Astrocyte of the hippocampus (primary cell): ENCODE data around the gene RICTOR.
A peak's percentile ranks its signal among the peaks of the same experiment; 100 is the strongest.
"Not testable (repeated sequence)": the region's sequence is repeated elsewhere in the genome, so short reads cannot be mapped to it uniquely, and the experiment has no call there.

ENCODE experiments used
- DNase-seq: peaks from one replicate; pipeline ENCODE4 v3.0.0; 2011; ENCODE audit warnings: low read depth, low spot score

RICTOR gene

DNA sequence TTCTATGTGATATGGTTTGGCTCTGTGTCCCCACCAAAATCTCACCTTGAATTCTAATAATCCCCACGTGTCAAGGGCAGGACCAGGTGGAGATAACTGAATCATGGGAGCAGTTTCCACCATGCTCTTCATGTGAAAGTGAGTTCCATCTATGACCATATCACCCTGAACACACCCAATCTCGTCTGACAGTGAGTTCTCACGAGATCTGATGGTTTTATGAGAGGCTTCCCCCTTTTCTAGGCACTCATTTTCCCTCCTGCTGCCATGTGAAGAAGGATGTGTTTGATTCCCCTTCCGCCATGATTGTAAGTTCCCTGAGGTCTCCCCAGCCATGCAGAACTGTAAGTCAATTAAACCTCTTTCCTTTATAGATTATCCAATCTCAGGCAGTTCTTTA lies 64.2 kb downstream of the RICTOR start:
- DNase-seq = no peak

DNA sequence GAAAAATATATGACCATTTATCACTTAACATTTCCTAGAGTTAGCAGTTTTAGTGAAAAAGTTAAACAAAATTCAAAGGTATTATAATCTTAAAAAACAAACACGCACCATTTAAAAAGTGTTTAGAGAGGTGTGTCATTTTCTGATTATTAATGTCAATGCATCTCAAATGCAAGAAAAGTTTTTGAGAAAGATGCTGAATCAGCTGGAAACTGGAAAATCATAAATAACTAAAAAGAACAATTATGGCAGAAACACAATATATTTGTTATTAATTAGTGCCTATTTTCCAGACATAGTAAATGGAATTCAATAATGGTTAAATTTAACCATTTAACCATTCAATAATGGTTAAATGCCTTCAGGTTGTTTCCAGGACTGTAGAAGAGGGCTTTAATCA lies 64.9 kb downstream of the RICTOR start:
- DNase-seq = no peak

DNA sequence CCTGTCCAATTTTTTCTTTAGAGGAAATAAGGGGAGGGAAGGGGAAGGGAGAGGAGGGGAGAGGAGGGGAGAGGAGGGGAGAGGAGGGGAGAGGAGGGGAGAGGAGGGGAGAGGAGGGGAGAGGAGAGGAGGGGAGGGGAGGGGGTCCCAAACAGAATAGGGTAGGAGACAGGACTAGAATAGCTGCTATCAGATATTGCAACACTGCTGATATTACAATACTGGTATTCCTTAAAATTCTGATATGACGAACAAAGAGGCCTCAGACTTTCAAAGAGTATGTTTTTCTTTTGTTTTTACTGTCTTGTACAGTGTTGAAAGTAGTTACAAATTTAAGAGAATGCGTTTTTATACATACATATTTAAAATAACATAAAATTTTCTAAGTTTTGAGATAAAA lies 67.5 kb downstream of the RICTOR start:
- DNase-seq = no peak

DNA sequence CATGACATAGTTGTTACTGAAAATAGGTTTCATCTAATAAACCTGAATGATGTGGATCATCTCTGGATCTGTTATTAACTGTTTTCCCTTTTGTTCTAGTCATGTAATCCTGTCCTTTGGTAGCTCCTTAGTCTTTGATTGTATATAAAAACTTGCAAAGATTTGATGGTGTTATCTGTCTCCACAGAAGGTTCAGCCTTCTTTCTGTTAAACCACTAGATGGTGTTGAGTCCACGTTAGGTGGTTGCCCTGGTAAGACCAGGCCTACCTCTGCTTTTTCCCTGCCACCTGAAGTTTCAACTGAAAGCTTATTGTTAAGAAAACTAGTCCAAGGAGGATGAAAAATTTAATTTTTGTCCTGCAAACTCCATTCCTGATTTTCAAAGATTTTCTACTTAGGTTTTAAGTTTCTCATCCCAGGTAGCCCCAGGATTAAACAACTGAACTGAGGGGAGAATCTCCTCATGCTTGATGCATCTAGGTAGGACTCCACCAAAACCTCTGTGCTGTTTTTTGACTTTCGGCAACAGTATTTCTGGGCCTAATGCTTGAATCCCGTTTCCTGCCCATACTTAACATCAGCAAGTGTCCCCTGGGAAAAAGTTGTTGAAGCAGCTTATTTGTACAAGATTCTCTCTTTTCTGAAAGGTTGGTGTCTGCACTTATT lies 68.5 kb downstream of the RICTOR start:
- DNase-seq = no peak

DNA sequence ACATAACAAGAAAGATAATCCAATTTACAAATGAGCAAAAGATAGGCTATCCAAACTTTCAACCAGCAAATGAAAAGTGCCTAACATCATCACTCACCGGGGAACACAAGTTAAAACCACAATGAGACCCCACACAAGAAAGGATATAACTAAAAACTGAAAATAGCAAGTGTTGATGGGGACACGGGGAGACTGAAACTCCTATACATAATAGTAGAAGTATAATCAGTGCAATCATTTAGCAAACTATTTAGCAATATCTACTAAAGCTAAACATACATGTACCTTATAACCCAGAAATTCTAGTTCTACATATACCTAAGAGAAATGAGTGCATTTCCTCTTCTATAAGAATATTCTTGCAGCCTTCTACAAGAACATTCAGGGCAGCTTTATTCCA lies 72.5 kb downstream of the RICTOR start:
- DNase-seq = no peak

DNA sequence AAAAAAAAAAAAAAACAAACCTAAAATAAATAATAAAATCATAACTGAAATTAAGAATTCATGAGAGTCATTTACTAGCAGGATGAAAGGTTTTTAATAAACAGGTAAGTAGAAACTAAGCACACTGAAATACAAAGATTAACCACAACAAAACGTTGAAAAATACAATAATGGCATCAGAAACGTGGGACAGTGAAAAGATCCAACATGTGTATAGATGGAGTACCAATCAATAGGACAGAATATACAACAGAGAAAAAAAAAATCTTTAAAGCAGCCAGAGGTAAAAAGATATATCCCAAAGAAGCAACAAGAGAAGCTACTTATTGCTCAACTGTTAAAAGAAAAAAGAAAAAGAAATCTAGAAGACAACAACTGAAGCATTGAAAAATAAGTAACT lies 75.2 kb downstream of the RICTOR start:
- no peak for DNase-seq

DNA sequence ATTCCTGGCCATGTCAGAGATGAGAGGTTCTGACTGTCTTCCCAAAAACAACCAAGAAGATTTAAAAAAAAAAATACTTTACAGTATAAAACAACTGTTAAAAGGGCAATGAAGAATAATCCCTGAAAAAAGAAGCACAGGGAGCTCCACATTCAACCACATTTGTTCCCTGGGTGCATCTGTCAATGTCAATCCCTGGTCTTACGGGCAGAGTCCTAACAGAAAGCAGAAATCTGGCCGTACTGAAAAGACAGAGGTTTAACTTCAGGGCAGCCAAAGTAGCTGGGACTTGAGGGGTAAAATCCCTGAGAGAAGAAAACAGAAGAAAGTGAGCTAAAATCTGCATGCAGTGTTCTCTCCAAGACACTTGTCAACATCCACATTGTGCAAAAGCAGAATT lies 76.6 kb downstream of the RICTOR start:
- no peak for DNase-seq

DNA sequence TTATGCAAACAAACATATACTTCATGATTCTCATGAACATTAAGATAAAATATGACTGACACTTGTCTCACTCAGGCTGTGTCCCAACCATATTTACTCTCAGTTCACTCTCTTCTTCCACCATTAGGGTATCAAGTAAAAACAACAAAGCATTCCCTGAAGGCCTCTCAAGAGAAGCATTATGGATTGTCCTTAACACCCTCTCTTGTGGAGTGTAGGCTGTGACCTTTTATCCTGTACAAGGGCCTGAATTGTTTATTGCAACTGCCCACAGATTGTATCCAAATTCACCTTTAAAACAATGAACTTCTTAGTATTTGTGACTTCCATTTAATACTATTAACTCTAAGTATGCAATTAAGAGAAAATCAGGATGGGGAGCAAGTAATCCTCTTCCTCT lies 78.1 kb downstream of the RICTOR start:
- DNase-seq = no peak

DNA sequence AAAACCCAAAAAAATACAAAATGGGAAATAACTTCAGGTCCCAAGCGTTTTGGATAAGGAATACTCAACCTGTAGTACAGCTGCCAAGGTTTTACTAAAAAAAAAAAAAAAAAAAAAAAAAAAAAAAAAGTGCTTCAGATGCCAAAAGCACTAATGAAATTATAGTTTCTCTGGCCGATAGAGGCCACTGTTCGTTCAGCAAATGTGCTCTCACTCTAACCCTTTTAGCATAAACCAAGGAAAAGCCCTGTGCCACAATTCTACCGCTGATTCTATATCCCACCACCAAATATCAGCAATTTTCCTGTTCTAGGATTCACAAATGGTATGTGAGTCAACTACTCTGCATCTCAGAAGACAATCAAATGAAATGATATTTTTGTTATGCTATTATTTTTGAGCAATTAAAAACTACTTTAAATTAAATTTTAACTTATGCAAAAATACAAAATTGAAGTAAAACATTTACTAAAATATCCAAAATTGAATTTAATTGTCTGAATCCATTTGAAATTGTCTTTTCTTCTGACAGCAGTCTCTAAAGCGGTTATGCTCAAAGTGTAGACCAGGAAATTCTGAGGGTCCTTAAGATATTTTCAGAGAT lies 79.8 kb downstream of the RICTOR start:
- peak; percentile 69 for DNase-seq

DNA sequence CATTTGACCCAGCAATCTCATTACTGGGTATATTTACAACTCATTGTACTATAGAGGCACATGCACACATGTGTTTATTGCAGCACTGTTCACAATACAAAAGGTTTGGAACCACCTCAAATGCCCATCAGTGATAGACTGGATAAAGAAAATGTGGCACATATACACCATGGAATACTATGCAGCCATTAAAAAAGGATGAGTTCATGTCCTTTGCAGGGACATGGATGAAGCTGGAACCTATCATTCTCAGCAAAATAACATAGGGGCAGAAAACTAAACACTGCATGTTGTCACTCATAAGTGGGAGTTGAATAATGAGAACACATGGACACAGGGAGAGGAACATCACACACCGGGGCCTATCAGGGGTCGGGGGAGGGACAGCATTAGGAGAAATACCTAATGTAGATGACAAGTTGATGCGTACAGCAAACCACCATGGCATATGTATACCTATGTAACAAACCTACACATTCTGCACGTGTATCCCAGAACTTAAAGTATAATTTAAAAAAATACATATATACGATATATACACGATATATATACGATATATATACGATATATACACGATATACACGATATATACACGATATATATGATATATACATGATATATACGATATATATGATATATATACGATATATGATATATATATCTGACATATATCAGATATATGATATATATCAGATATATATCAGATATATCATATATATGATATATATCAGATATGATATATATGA lies 84.1 kb downstream of the RICTOR start:
- not testable (repeated sequence) for DNase-seq

DNA sequence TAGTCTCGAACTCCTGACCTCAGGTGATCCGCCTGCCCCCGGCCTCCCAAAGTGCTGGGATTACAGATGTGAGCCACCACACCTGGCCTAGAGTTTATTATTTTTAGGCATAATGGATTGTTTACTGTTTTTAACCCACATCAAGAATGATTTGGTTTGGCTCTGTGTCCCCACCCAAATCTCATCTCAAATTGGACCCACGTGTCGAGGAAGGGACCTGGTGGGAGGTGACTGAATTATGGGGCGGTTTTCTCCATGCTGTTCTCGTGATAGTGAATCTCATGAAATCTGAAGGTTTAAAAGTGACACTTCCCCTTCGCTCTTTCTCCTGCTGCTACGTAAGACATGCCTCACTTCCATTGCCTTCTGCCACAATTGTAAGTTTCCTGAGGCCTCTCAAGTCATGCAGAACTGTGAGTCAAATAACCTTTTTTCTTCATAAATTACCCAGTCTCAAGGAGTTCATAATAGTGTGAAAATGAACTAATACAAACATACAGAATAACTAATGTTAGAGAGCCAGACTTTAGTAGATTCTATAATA lies 88.2 kb downstream of the RICTOR start:
- no peak for DNase-seq

DNA sequence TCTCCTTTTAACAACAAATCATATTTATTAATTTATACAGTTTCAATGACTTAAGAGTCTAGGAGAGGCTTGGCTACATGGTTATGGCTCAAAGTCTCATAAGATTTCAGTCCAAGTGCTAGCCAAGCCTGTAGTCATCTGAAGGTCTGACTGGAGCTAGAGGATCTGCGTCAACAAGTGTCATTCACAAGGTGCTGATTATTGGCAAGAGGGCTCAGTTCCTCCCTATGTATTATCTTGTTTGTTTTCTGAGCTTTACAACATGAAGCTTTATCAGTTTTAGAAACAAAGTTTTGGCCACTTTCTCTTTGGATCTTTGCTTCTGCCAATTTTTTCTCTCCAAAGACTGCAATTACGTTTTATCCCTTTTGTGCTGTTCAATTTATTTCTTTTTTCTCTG lies 94.7 kb downstream of the RICTOR start:
- DNase-seq = no peak

DNA sequence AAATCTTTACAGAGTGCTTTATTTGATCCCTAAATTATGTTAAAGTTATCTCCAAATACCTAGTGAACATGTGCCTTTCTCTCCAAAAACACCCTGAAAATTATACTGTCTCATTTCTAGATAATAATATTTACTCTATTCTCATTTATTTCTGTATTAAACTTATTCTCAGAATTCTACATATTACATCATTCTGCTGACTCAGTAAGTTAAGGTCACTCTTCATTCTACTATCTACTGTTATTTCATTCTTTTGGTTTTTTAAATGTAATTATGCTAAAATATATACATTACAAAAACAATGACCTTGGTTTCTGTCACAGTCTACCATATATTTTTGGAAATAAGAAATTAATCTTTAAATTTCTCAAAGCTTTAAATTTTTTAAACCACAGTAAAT lies 96.2 kb downstream of the RICTOR start:
- no peak for DNase-seq

DNA sequence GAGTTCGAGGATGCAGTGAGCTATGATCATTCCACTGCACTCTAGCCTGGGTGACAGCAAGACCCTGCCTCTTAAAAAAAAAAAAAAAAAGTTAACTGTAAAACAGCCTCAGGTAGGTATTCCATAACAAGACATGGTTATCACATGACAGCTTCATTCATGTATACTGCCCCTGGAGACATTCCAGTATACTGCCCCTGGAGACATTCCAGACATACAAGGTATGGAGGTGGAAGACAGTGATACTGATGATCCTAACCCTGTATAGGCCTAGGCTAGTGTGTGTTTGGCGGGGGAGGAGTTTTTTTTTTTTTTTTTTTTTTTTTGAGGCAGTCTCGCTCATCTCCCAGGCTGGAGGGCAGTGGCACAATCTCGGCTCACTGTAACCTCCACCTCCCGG lies 105.5 kb downstream of the RICTOR start:
- DNase-seq = no peak

DNA sequence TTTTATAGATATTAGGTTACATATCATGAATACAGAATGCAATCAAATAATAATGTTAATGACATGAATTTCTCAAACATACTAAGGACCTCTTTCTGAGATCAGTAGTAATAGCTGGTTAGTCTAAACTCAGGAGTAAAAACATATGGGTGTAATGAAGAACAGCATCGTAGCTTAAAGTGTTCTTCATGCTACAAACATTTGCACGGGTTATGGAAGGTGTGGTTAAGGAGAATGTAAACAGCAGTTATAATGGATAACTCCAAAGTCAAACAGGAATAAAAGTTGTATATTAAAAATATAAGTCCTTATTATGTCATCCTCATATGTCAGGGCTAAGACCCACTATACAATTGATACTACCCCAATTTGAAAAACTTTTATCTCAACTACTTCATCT lies 112.5 kb downstream of the RICTOR start:
- DNase-seq = no peak

DNA sequence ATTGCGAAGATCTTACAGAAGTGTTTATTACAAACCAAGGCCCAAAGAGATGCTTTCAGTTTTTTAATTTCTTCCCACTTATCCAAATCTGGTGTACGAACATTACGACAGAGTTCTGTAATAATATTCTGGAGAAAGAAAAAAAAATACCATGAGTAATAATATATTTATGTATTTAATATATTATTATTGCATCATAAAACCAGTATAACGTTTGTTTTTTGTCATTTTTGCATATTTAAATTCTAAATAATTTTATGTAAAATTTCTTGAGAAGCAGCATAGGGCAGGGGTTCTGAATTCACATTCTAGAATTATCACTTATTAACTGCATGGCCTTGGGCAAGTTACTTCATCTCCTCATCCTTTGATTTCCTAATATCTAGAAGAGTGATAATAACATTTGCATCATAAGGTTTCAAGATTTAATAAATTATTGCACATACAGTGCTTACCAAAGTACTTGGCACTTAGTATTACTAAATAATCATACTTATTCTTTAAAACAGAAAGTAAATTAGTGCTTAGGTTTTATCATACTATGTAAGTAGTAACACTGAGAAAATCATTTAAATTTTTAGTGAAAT lies 120.7 kb downstream of the RICTOR start:
- no peak for DNase-seq

DNA sequence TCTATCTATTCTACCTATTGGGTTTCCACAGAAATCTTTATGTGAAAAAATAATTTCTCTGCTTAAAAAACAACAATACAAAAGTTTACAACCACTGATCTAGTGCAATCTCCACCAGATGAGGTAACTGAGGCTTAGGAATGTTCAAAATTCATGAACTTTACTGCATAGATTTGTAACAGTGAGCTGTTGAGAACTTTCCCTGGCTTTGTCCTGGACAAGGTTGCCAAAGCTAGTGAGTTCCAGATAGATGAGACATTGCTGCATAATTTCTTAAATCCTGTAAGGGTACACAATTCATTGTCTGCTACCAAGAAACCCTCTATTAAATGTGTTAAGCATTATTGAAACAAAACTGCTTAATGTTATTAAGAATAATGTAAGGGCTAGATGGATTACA lies 125.7 kb downstream of the RICTOR start:
- peak; percentile 61 for DNase-seq

DNA sequence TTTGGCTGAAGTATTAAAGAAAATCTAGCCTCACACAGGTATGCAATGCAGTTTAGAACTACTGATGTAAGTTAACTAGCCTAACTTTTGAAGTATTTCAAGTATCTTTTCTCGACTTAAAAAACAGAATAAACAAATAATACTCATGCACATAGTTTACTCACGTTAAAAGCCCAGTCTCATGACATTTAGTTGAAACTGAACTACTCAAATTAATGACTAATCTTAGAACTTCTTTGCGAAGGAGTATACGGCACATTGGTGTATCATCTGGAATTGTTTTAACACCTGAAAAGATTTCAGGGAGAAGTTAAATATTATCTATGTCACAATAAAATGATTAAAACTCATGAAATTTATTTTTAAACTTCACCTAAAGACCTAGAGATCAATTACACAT lies 129.9 kb downstream of the RICTOR start:
- no peak for DNase-seq

DNA sequence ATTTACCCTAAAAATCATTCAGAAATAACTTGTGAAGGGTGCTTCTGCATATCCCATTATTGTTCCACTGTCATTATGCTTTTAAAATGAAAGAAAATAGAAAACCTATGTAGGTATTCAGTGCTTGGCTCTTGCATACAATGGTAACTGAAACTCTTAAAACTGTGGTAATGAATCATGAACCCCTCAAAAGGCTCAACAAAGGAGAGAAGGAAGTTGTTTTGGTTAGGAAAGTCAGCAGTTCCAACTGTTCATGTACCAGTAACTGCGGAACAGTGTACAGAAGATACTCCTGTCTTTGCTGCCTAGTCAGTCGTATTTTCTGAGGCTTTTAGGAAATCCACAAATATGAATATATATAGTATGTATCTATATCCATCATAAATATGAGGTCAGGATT lies 132.3 kb downstream of the RICTOR start:
- DNase-seq = peak; percentile 27

DNA sequence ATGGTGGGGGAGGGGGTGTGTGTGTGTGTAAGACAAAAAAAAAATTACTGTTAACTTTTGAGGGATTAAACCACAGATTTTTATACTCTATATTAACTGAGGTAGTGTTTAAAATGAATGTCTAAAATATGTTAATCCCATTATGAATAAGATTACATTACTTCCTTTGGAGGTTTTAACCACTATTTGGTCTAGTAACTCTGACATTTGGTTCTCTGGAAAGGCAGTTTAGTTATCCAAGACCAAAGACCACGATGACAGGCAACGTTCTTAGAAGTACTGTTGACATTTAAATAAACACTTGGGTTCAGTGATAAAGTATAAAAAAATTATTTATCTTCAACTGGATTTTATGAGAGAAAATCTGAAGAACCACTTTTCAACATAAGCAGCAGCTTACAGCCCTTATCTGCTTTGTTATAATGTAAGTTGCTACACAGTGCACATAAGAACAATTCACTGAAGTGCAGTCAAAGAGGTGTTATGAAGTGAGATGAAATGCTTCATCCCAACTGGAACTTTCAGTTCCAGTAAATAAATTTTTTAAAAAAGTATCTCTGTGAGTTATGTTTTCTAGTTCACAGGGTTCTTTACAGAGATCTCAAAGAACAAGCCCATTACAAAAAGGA lies 133.9 kb downstream of the RICTOR start:
- peak; percentile 6 for DNase-seq

DNA sequence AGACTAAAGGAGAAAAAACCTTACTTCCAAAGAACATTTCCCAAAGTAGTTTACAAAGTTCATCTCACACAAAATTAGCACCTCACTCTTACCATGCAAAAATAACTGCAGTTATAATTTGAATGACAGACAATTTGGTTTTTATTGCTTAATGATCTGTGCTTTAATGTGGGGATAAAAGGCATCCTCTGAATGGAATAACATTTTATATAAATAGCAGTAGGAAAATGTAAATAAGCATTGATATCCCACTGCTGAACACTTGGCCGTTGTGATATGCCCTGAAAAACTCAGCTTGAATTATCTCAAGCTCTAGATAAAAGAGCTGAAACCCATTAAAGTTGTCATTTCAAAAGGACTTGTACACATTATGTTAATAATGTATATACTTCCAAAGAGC lies 135.2 kb downstream of the RICTOR start:
- DNase-seq = no peak

DNA sequence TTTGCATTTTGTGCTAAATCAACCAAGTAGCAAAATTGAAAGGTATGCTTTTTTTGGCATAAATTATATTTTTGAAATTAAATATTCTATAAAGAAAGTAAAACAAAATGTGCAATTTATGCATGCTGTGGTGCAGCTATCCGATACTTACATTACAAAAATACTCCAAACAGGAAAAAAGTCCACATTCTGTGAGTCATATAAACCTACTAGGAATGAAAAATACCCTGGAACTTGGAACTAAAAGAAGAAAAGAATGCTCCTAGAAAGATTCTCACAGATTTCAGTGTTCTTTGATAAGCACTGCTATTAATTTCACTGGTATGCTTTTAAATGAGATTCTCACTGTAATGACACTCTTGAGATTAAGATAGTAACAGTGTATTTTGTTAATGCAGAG lies 135.8 kb downstream of the RICTOR start:
- DNase-seq = peak; percentile 33
